HG03095 (cell line): ENCODE results near the gene RUSC1.
A peak's percentile ranks its signal among the peaks of the same experiment; 100 is the strongest.

ENCODE experiments used
- ATAC-seq: cut with Tn5 transposase; IDR thresholded peaks from one replicate; pipeline ENCODE4 v1.9.1; 2021; ENCODE audit warnings: moderate library complexity; ENCODE audit not compliant: unreplicated experiment

The RUSC1 gene

GRCh38 chr1:155295183-155295941 is 25.3 kb upstream of the RUSC1 start:
- ATAC-seq, result no peak

- no peak for ATAC-seq
These were observed 24.8 kb upstream of the RUSC1 start for GRCh38 chr1:155295942-155296267.

GRCh38 chr1:155296661-155297060 is 24.0 kb upstream of the RUSC1 start:
- no peak for ATAC-seq

GRCh38 chr1:155297384-155297783 is 23.3 kb upstream of the RUSC1 start:
- no peak for ATAC-seq

GRCh38 chr1:155300024-155300423 is 20.7 kb upstream of the RUSC1 start:
- no peak for ATAC-seq

GRCh38 chr1:155300553-155301329 is 20.0 kb upstream of the RUSC1 start:
- no peak for ATAC-seq

GRCh38 chr1:155301342-155301841 is 19.3 kb upstream of the RUSC1 start, which contains the start of gene PKLR:
Gene PKLR (minus strand): TSS chr1:155301438. CDS start chr1:155301395, 43 bp downstream.
- no peak for ATAC-seq

- no peak for ATAC-seq
These were observed 16.1 kb upstream of the RUSC1 start for GRCh38 chr1:155304558-155305063.

GRCh38 chr1:155305881-155306391 is 14.8 kb upstream of the RUSC1 start:
- ATAC-seq, result no peak

GRCh38 chr1:155307247-155307740 is 13.4 kb upstream of the RUSC1 start:
- ATAC-seq, result no peak

GRCh38 chr1:155308493-155309422 is 11.9 kb upstream of the RUSC1 start, which contains the start of gene FDPS:
Gene FDPS (plus strand): TSS chr1:155308866. CDS start chr1:155309790, 924 bp downstream.
- peak; percentile 89 for ATAC-seq

- no peak for ATAC-seq
These were observed 11.2 kb upstream of the RUSC1 start for GRCh38 chr1:155309423-155310021.

GRCh38 chr1:155313261-155313660 is 7.4 kb upstream of the RUSC1 start:
- ATAC-seq, result no peak

GRCh38 chr1:155316922-155317321 is 3.8 kb upstream of the RUSC1 start:
- no peak for ATAC-seq

- no peak for ATAC-seq
These were observed 2.6 kb upstream of the RUSC1 start for GRCh38 chr1:155318082-155318481.

GRCh38 chr1:155319536-155319935 is 1.2 kb upstream of the RUSC1 start:
- ATAC-seq, result no peak

- ATAC-seq, result no peak
These were observed 442 bp upstream of the RUSC1 start for GRCh38 chr1:155320252-155320651.

- ATAC-seq, result no peak
These were observed 1.2 kb downstream of the RUSC1 start for GRCh38 chr1:155321639-155322503.

- ATAC-seq, result peak; percentile 1
These were observed 1.9 kb downstream of the RUSC1 start for GRCh38 chr1:155322571-155322952.
